Panc1 (cell line): Measurements from ENCODE around the gene RALGPS1.

ENCODE experiments used
- POLR2AphosphoS5 ChIP-seq: IDR thresholded peaks from 2 replicates; pipeline ENCODE4 v1.6.1; 2012; ENCODE audit warnings: mild to moderate bottlenecking, low read depth, low read length, moderate library complexity
- TF ChIP-seq, protein P1 (sequence below): fragments of 450-650 bp; IDR thresholded peaks from 2 replicates; pipeline ENCODE4 v1.5.1; 2017; ENCODE audit warnings: mild to moderate bottlenecking
- TF ChIP-seq, protein P2 (sequence below), 2 experiments: IDR thresholded peaks; 2 replicates each; pipeline ENCODE4 v1.6.1; 2011 to 2012; ENCODE audit warnings: low read depth in 2 of 2, control low read depth in 1 of 2, low read length in 1 of 2, mild to moderate bottlenecking in 1 of 2, moderate library complexity in 1 of 2; ENCODE audit not compliant: insufficient read depth in 1 of 2

DNA sequence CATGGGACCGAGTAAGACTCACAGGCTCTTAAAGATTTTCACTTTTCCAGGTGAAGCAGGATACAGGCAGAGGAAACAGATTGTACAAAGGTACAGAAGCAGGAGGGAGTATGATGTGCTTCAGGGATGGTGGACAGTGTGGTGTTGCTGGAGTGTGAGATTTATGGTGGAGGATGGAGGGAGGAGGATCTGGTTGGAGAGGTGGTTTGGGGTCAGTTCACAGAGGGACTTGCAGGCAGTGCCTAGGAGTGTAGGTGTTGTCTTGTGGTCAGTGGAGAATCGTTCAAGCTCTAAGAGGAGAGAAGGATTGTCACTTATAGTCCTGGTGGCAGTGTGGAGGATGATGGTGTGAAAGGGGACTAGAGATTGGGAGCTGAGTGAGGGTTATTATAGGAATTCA is 11.8 kb downstream of the RALGPS1 start:
- TF ChIP-seq, protein P1, sequence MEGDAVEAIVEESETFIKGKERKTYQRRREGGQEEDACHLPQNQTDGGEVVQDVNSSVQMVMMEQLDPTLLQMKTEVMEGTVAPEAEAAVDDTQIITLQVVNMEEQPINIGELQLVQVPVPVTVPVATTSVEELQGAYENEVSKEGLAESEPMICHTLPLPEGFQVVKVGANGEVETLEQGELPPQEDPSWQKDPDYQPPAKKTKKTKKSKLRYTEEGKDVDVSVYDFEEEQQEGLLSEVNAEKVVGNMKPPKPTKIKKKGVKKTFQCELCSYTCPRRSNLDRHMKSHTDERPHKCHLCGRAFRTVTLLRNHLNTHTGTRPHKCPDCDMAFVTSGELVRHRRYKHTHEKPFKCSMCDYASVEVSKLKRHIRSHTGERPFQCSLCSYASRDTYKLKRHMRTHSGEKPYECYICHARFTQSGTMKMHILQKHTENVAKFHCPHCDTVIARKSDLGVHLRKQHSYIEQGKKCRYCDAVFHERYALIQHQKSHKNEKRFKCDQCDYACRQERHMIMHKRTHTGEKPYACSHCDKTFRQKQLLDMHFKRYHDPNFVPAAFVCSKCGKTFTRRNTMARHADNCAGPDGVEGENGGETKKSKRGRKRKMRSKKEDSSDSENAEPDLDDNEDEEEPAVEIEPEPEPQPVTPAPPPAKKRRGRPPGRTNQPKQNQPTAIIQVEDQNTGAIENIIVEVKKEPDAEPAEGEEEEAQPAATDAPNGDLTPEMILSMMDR = no peak
- TF ChIP-seq, protein P2, sequence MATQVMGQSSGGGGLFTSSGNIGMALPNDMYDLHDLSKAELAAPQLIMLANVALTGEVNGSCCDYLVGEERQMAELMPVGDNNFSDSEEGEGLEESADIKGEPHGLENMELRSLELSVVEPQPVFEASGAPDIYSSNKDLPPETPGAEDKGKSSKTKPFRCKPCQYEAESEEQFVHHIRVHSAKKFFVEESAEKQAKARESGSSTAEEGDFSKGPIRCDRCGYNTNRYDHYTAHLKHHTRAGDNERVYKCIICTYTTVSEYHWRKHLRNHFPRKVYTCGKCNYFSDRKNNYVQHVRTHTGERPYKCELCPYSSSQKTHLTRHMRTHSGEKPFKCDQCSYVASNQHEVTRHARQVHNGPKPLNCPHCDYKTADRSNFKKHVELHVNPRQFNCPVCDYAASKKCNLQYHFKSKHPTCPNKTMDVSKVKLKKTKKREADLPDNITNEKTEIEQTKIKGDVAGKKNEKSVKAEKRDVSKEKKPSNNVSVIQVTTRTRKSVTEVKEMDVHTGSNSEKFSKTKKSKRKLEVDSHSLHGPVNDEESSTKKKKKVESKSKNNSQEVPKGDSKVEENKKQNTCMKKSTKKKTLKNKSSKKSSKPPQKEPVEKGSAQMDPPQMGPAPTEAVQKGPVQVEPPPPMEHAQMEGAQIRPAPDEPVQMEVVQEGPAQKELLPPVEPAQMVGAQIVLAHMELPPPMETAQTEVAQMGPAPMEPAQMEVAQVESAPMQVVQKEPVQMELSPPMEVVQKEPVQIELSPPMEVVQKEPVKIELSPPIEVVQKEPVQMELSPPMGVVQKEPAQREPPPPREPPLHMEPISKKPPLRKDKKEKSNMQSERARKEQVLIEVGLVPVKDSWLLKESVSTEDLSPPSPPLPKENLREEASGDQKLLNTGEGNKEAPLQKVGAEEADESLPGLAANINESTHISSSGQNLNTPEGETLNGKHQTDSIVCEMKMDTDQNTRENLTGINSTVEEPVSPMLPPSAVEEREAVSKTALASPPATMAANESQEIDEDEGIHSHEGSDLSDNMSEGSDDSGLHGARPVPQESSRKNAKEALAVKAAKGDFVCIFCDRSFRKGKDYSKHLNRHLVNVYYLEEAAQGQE (IDR thresholded peaks at IDR 0.05; ENCODE audit: insufficient read depth in 1 of 2, low read depth in 2 of 2, low read length in 1 of 2) = no peak
- TF ChIP-seq POLR2AphosphoS5 = no peak
